Activated CD4-positive, alpha-beta T cell treated with anti-CD3 and anti-CD28 coated beads for 24 hours (primary cell): ENCODE measurements around the gene TUBB.
"Not testable (repeated sequence)": the region's sequence is repeated elsewhere in the genome, so short reads cannot be mapped to it uniquely, and the experiment has no call there.

Experiments used
- DNase-seq, 2 donors: peaks; one replicate each; pipeline ENCODE4 v3.0.0-alpha.2; 2020; ENCODE audit warnings: low read depth in 2 of 2

The TUBB gene

GRCh38 chr6:30760549-30760948, 40.4 kb downstream of the TUBB start:
- DNase-seq, result no peak

DNA sequence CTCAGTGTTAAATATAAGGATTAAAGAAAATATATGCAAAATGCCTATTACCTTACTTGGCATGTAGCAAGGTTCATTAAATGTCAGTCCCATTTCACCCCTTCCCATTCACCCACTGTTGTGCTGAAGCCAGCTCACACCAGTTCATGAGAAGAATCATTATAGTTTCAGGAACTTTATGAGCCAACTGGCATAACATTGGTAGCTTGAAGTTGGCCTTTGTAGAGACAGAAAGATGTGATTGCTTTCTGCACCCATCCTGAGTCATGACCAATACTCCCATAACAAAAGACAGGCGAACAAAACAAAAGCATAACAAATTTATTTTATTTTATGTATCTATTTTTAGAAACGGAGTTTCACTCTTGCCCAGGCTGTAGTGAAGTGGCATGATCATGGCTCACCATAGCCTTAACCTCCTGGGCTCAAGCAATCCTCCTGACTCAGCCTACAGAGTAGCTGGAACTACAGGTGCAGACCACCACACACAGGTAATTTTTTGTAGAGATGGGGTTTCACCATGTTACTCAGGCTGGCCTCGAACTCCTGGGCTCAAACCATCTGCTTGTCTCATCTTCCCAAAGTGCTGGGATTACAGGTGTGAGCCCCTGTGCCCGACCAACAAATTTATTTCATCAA, 41.8 kb downstream of the TUBB start:
- no peak for DNase-seq

- no peak for DNase-seq
These were observed 43.0 kb downstream of the TUBB start for GRCh38 chr6:30763155-30763617.

- no peak for DNase-seq
These were observed 43.7 kb downstream of the TUBB start for GRCh38 chr6:30763618-30764489.

- not testable (repeated sequence) for DNase-seq
These were observed 44.4 kb downstream of the TUBB start for GRCh38 chr6:30764490-30765043.

- DNase-seq, result not testable (repeated sequence)
These were observed 45.3 kb downstream of the TUBB start for GRCh38 chr6:30765495-30765894.

GRCh38 chr6:30766461-30767157, 46.5 kb downstream of the TUBB start:
- DNase-seq, result no peak

GRCh38 chr6:30767158-30767943, 47.2 kb downstream of the TUBB start:
- no peak for DNase-seq

DNA sequence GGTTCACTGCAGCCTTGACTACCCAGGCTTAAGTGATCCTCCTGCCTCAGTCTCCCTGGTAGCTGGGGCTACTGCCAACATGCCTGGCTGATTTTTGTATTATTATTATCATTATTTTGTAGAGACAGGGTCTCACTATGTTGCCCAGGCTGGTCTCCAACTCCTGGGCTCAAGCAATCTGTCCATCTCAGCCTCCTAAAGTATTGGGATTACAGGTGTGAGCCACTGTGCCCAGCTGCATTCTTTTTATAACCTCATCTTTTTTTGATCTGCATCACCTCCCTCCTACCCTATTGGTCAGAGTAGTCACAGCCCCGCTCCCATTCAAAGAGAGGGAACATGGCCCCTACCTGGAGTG, 47.8 kb downstream of the TUBB start:
- no peak for DNase-seq

DNA sequence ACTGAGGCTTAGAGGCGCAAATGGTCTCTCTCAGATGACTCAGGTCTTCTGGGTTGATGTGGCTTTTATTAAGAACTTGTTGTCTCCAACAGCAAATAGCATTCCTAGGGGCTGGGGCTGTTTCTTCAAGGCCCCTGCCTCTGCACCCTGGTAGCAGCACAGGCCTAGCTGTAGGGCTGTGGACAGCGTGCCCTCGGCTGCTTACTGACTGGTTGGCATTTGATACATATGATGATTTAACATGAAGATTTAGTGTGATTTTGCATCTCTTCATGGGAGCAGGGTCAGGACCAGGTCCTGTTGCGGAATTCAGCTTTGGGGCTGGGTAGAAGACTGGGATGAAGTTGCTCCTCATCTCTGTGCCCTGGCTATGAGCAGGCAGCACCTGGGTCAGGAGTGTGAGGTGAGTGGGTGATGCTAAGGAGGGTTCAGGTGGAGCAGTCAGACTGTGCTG, 48.5 kb downstream of the TUBB start:
- DNase-seq, result no peak

GRCh38 chr6:30769088-30769852, 49.1 kb downstream of the TUBB start:
- peak; percentile 66 to 82 for DNase-seq

DNA sequence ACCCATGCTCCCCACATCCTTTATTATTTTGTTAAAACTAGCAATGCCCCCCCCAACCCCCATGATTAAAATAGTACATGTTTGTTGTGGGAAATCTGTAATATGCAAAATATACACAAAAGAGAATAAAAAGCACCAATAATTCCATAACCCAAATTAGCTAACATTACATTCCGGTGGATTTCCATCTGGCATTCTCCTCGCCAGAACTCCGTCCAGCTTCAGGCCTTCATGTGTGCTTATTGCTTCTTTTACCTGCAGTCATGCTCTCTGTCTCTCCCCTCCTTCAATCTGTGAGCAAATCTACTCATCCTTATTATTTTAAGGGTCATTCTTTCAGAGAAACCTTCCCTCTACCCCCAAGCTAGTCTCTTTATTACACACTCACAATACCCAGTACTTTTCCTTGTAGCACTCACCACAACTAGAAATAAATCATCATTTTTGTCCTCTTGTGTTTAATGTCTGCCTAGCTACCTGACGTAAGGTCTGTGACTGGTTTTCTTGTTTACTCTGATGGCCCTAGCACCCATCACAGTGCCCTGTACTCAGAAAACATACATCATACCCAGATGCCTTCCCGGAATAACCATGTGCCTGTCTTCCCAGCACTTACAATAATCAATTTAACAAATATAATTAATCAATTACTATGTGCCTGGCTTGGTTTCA, 49.8 kb downstream of the TUBB start:
- no peak for DNase-seq

DNA sequence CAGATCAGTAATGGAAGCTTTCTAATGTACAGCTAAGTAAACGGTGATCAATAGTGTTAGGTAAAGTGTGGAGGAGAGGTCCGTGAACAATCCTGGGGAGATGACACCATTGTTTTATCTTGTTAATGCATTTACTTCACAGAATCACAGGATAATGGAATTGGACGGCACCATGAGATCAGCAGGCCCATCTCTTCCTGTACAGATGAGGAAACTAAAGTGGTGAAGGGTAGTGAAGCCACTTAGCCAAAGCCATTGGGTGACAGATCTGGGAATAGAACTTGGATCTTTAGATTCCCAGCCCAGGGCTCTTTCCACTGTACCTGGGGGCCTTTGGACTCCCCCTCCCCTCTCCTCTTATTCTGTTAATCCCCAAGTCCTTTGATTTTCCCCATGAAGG, 50.4 kb downstream of the TUBB start:
- no peak for DNase-seq

DNA sequence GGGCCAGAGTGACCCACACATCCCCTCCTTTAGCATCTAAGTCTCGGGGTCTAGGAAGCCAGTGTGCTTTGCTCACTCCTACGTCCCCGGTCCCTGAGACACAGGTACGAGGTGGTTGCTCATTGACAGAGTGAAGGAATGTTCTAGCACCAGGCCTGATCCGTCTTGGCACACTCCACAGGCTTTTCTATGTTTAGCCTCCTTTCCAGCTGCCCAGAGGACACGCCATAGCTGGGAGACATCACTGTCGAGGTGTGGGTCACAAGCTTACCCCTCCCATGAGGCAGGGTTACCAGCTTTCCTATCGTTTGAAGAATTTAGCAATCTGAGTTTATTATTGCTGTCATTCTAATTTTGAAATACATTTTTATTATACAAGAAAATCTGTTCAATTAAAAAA, 54.5 kb downstream of the TUBB start:
- no peak for DNase-seq
